Thyroid gland (tissue), 4 donors: ENCODE results near the gene MRTFB. TPM values are rescaled to one million over a fixed set of nuclear protein-coding genes. Genes with fewer than 3 reads are reported as not detected.

Experiments
- DNase-seq, 2 donors: peaks; one replicate each; pipeline ENCODE4 v3.0.0-alpha.2; 2019
- H3K27ac ChIP-seq, 3 donors: fragments of 200-600 bp; sonication (generic); 1 replicate in 2 of 3; 2 replicates in 1 of 3; pipeline ENCODE4 v1.5.1; 2016 to 2019; ENCODE audit warnings: mild to moderate bottlenecking in 1 of 3, moderate library complexity in 1 of 3
- H3K27me3 ChIP-seq: fragments of 200-600 bp; sonication (generic); one replicate; pipeline ENCODE4 v1.5.1; 2019
- H3K36me3 ChIP-seq, 2 donors: fragments of 200-600 bp; sonication (generic); one replicate each; pipeline ENCODE4 v1.5.1; 2016 to 2019
- H3K4me1 ChIP-seq, 2 donors: fragments of 200-600 bp; sonication (generic); one replicate each; pipeline ENCODE4 v1.5.1; 2017 to 2019
- H3K4me3 ChIP-seq, 3 donors: fragments of 200-600 bp; sonication (generic); replicated peaks in 1 of 3; 1 replicate in 2 of 3; 2 replicates in 1 of 3; pipeline ENCODE4 v1.5.1; 2016; ENCODE audit warnings: mild to moderate bottlenecking in 1 of 3
- H3K9me3 ChIP-seq: fragments of 200-600 bp; sonication (generic); one replicate; pipeline ENCODE4 v1.5.1; 2017
- CTCF ChIP-seq, 6 experiments: fragments of 200-600 bp in 3 of 6; fragments of 450-650 bp in 3 of 6; sonication (generic) in 3 of 6; IDR thresholded peaks; one replicate each; pipeline ENCODE4 v1.5.1; 2016 to 2019; ENCODE audit warnings: antibody characterized with exemption in 6 of 6, mild to moderate bottlenecking in 2 of 6, inconsistent platforms in 1 of 6, moderate library complexity in 1 of 6
- POLR2A ChIP-seq, 2 donors: fragments of 450-650 bp; IDR thresholded peaks; one replicate each; pipeline ENCODE4 v1.6.1; 2017; ENCODE audit warnings: antibody characterized with exemption in 2 of 2, mild to moderate bottlenecking in 2 of 2, moderate library complexity in 1 of 2
- WGBS, 2 donors: methylation state at CpG; one replicate each; pipeline ENCODE4 v1.1.5; 2017; 5-methylcytosine and 5-hydroxymethylcytosine counted together
- intact Hi-C: fragments of 100-400 bp; cut with DNase I; formaldehyde crosslinking; loops from one replicate; pipeline ENCODE4 v1.15.1; 2023
- total RNA-seq, 4 donors: library from RNA; depleted of rRNA; stranded (reverse); fragments of >200 nt; gene quantifications; one replicate each; pipeline ENCODE4 v1.2.3, GENCODE V29; 2016

MRTFB gene
- total RNA-seq, 4 donors from 2014 or later: 51.2 to 131 (median 74.0) TPM

- no peaks in the 10 kb centered on the region for H3K36me3 ChIP-seq
- no peak for TF ChIP-seq CTCF (IDR thresholded peaks at IDR 0.05)
- TF ChIP-seq POLR2A (IDR thresholded peaks at IDR 0.05): no peak
- DNase-seq: no peak
- no peak overlapping the region for H3K27ac ChIP-seq
- no peaks in the 10 kb centered on the region for H3K4me1 ChIP-seq
- 93 to 99% methylated on average over 3 of the region's 3 CpGs for WGBS, 2 donors
- intact Hi-C loops: no loop called here
- H3K4me3 ChIP-seq: no peak overlapping the region
- H3K9me3 ChIP-seq: no peaks in the 10 kb centered on the region
- H3K27me3 ChIP-seq: no peaks in the 10 kb centered on the region
These were observed 204.8 kb downstream of the MRTFB start for GRCh38 chr16:14275934-14276333.

- Histone ChIP-seq H3K36me3 (no peaks in the 10 kb centered on the region), H3K27me3 (no peaks in the 10 kb centered on the region), H3K27ac (no peak overlapping the region), H3K4me1 (no peaks in the 10 kb centered on the region), H3K9me3 (no peaks in the 10 kb centered on the region), H3K4me3 (no peak overlapping the region)
- 16 to 42% methylated on average over 2 of the region's 2 CpGs for WGBS, 2 donors
- intact Hi-C loops: no loop called here
- no peak for DNase-seq
- TF ChIP-seq CTCF (IDR thresholded peaks at IDR 0.05): no peak
- no peak for TF ChIP-seq POLR2A (IDR thresholded peaks at IDR 0.05)
These were observed 207.6 kb downstream of the MRTFB start for GRCh38 chr16:14278749-14279148.

GRCh38 chr16:14280541-14280940 lies 209.4 kb downstream of the MRTFB start:
- no peak overlapping the region for H3K4me3 ChIP-seq
- 77 to 90% methylated on average over 2 of the region's 2 CpGs for WGBS, 2 donors
- DNase-seq: no peak
- TF ChIP-seq POLR2A (IDR thresholded peaks at IDR 0.05) (no peak), CTCF (IDR thresholded peaks at IDR 0.05) (no peak)
- H3K27ac ChIP-seq: no peak overlapping the region
- no peaks in the 10 kb centered on the region for H3K9me3 ChIP-seq
- H3K36me3 ChIP-seq: no peaks in the 10 kb centered on the region
- intact Hi-C loops: loop anchor here (5.0 kb wide), 1 partner anchor 358 kb away; the partner anchor contains the start of gene ERCC4
- H3K4me1 ChIP-seq: no peaks in the 10 kb centered on the region
- H3K27me3 ChIP-seq: no peaks in the 10 kb centered on the region

- DNase-seq: no peak
These were observed 212.7 kb downstream of the MRTFB start for GRCh38 chr16:14283786-14284185.

GRCh38 chr16:14284371-14284770 lies 213.3 kb downstream of the MRTFB start:
- DNase-seq: no peak
- intact Hi-C loops: loop anchor here (5.0 kb wide), 1 partner anchor 362 kb away; the partner anchor contains the start of gene ERCC4
- Histone ChIP-seq H3K4me1 (no peaks in the 10 kb centered on the region), H3K36me3 (no peaks in the 10 kb centered on the region), H3K4me3 (no peak overlapping the region), H3K27me3 (no peaks in the 10 kb centered on the region), H3K27ac (no peak overlapping the region), H3K9me3 (no peaks in the 10 kb centered on the region)
- WGBS, 2 donors: 86 to 87% methylated on average over 5 of the region's 5 CpGs
- TF ChIP-seq CTCF (IDR thresholded peaks at IDR 0.05) (no peak), POLR2A (IDR thresholded peaks at IDR 0.05) (no peak)

More at GRCh38 chr16:14283786-14284185, 212.7 kb downstream of the MRTFB start:
- Histone ChIP-seq H3K27me3 (no peaks in the 10 kb centered on the region), H3K9me3 (no peaks in the 10 kb centered on the region), H3K36me3 (no peaks in the 10 kb centered on the region), H3K4me1 (no peaks in the 10 kb centered on the region), H3K27ac (no peak overlapping the region), H3K4me3 (no peak overlapping the region)
- WGBS, 2 donors: 75 to 84% methylated on average over 5 to 7 of the region's 7 CpGs
- intact Hi-C loops: loop anchor here (5.0 kb wide), 1 partner anchor 361 kb away; the partner anchor contains the start of gene ERCC4
- no peak for TF ChIP-seq POLR2A (IDR thresholded peaks at IDR 0.05)
- no peak for TF ChIP-seq CTCF (IDR thresholded peaks at IDR 0.05)
